Neural cell (in vitro differentiated cells): ENCODE data around the gene GPC1.

Source experiments
- EP300 ChIP-seq: fragments of 450-650 bp; conservative IDR thresholded peaks from 2 replicates; pipeline ENCODE4 v1.6.1; 2014; ENCODE audit warnings: antibody characterized with exemption, mild to moderate bottlenecking, moderate library complexity; ENCODE audit not compliant: poor library complexity, severe bottlenecking
- EZH2 ChIP-seq: fragments of 200-600, 300-800 bp; shearing (Covaris generic), sonication (generic); IDR thresholded peaks from 2 replicates; pipeline ENCODE4 v1.6.1; 2014; ENCODE audit warnings: antibody characterized with exemption, low read length, borderline replicate concordance, mild to moderate bottlenecking; ENCODE audit not compliant: insufficient read depth, poor library complexity, severe bottlenecking
- POLR2AphosphoS5 ChIP-seq: IDR thresholded peaks from 2 replicates; pipeline ENCODE4 v1.6.1; 2012
- RAD21 ChIP-seq: fragments of 450-650 bp; conservative IDR thresholded peaks from 2 replicates; pipeline ENCODE4 v1.6.1; 2014; ENCODE audit warnings: antibody characterized with exemption, mild to moderate bottlenecking, moderate library complexity
- TAF1 ChIP-seq: IDR thresholded peaks from 2 replicates; pipeline ENCODE4 v1.6.1; 2012; ENCODE audit warnings: low read depth
- TF ChIP-seq, protein P1 (sequence below): fragments of 450-650 bp; IDR thresholded peaks from 2 replicates; pipeline ENCODE4 v1.5.1; 2014; ENCODE audit warnings: antibody characterized with exemption, mild to moderate bottlenecking, moderate library complexity; ENCODE audit not compliant: poor library complexity, severe bottlenecking
- TF ChIP-seq, protein P2 (sequence below): IDR thresholded peaks from 2 replicates; pipeline ENCODE4 v1.6.1; 2012; ENCODE audit warnings: borderline replicate concordance

DNA sequence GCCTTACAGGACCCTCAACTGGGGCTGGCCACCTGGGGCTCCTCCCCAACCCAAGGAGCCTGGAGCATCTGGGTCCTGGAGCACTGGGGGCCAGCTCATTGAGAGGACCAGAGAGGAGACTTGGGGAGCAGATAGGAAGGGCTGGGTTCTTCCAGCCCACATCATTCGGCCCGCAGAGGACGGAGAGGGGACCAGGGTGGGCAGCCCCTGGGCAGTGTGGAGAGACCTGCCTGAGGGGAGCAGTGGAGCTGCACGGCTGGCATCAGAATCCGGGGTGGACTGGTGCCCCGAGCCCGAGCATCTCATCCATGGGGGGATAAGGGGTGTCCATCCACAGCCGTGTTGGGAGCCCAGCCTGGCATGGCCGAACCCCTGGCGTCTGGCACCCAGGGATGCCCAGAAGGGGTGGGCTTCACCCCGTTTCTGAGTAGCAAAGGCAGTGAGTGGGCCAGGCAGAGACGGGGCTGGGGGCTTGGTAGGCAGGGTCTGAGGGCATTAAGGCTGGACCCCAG, 11.3 kb downstream of the GPC1 start:
- TF ChIP-seq, protein P1, sequence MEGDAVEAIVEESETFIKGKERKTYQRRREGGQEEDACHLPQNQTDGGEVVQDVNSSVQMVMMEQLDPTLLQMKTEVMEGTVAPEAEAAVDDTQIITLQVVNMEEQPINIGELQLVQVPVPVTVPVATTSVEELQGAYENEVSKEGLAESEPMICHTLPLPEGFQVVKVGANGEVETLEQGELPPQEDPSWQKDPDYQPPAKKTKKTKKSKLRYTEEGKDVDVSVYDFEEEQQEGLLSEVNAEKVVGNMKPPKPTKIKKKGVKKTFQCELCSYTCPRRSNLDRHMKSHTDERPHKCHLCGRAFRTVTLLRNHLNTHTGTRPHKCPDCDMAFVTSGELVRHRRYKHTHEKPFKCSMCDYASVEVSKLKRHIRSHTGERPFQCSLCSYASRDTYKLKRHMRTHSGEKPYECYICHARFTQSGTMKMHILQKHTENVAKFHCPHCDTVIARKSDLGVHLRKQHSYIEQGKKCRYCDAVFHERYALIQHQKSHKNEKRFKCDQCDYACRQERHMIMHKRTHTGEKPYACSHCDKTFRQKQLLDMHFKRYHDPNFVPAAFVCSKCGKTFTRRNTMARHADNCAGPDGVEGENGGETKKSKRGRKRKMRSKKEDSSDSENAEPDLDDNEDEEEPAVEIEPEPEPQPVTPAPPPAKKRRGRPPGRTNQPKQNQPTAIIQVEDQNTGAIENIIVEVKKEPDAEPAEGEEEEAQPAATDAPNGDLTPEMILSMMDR: no peak
- TF ChIP-seq POLR2AphosphoS5: no peak
- TF ChIP-seq EP300: no peak
- TF ChIP-seq RAD21: no peak
- TF ChIP-seq, protein P2, sequence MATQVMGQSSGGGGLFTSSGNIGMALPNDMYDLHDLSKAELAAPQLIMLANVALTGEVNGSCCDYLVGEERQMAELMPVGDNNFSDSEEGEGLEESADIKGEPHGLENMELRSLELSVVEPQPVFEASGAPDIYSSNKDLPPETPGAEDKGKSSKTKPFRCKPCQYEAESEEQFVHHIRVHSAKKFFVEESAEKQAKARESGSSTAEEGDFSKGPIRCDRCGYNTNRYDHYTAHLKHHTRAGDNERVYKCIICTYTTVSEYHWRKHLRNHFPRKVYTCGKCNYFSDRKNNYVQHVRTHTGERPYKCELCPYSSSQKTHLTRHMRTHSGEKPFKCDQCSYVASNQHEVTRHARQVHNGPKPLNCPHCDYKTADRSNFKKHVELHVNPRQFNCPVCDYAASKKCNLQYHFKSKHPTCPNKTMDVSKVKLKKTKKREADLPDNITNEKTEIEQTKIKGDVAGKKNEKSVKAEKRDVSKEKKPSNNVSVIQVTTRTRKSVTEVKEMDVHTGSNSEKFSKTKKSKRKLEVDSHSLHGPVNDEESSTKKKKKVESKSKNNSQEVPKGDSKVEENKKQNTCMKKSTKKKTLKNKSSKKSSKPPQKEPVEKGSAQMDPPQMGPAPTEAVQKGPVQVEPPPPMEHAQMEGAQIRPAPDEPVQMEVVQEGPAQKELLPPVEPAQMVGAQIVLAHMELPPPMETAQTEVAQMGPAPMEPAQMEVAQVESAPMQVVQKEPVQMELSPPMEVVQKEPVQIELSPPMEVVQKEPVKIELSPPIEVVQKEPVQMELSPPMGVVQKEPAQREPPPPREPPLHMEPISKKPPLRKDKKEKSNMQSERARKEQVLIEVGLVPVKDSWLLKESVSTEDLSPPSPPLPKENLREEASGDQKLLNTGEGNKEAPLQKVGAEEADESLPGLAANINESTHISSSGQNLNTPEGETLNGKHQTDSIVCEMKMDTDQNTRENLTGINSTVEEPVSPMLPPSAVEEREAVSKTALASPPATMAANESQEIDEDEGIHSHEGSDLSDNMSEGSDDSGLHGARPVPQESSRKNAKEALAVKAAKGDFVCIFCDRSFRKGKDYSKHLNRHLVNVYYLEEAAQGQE: no peak
- no peak for TF ChIP-seq EZH2
- TF ChIP-seq TAF1: no peak
